HepG2 (cell line): ENCODE results near the gene CLN6. TPM values are rescaled to one million over a fixed set of nuclear protein-coding genes. Genes with fewer than 3 reads are reported as not detected.

Experiments used
- ARNT2 ChIP-seq: sonication (generic); formaldehyde crosslinking; IDR thresholded peaks from 2 replicates; pipeline ENCODE4 v1.8.0; 2022; ENCODE audit warnings: mild to moderate bottlenecking, low read depth, missing genetic modification reagents, moderate library complexity
- CBX5 ChIP-seq: sonication (generic); formaldehyde crosslinking; IDR thresholded peaks from 2 replicates; pipeline ENCODE4 v1.4.0; 2020; ENCODE audit warnings: missing genetic modification reagents, borderline replicate concordance
- EP300 ChIP-seq, 3 experiments: sonication (generic) in 1 of 3; formaldehyde crosslinking in 1 of 3; IDR thresholded peaks; 2 replicates each; pipeline versions ENCODE4 v1.5.1 to v1.6.1; 2011 to 2020; ENCODE audit warnings: low read depth in 2 of 3, low read length in 2 of 3, borderline replicate concordance in 1 of 3, improper control_type of control experiment in 1 of 3, mild to moderate bottlenecking in 1 of 3, missing genetic modification reagents in 1 of 3, moderate library complexity in 1 of 3
- FOXK1 ChIP-seq: sonication (generic); formaldehyde crosslinking; IDR thresholded peaks from 2 replicates; pipeline ENCODE4 v1.4.0; 2020; ENCODE audit warnings: low read depth, missing genetic modification reagents, borderline replicate concordance
- HNF4A ChIP-seq: sonication (generic); formaldehyde crosslinking; IDR thresholded peaks from 2 replicates; pipeline ENCODE4 v1.4.0; 2020; ENCODE audit warnings: missing genetic modification reagents
- MEIS1 ChIP-seq: sonication (generic); formaldehyde crosslinking; IDR thresholded peaks from 2 replicates; pipeline ENCODE4 v1.9.0; 2021; ENCODE audit warnings: mild to moderate bottlenecking, missing genetic modification reagents, moderate library complexity, borderline replicate concordance
- NRL ChIP-seq: sonication (generic); formaldehyde crosslinking; IDR thresholded peaks from 2 replicates; pipeline ENCODE4 v1.5.0; 2020; ENCODE audit warnings: missing genetic modification reagents, mild to moderate bottlenecking, moderate library complexity, borderline replicate concordance
- SOX5 ChIP-seq: IDR thresholded peaks from 2 replicates; pipeline ENCODE4 v1.6.1; 2016; ENCODE audit warnings: borderline replicate concordance
- ZIK1 ChIP-seq: sonication (generic); formaldehyde crosslinking; IDR thresholded peaks from 2 replicates; pipeline ENCODE4 v1.5.0; 2020; ENCODE audit warnings: mild to moderate bottlenecking, low read depth, missing genetic modification reagents, borderline replicate concordance
- ZNF577 ChIP-seq: sonication (generic); formaldehyde crosslinking; IDR thresholded peaks from 2 replicates; pipeline ENCODE4 v1.4.0; 2020; ENCODE audit warnings: mild to moderate bottlenecking, low read depth, missing genetic modification reagents, borderline replicate concordance
- ZNF792 ChIP-seq: IDR thresholded peaks from 2 replicates; pipeline ENCODE4 v1.6.1; 2016
- polyA plus RNA-seq, 8 experiments: library from polyadenylated mRNA; depleted of rRNA in 3 of 8; stranded (reverse) in 7 of 8; unstranded in 1 of 8; fragments of >200 nt; fragmentation: Illumina TruSeq in 4 of 8; extraction: Trizol in 4 of 8; gene quantifications; 2 replicates each; pipeline versions ENCODE4 v1.2.1 to v1.2.3, GENCODE V29; 2011 to 2016; ENCODE audit warnings: low read depth in 4 of 8, missing spikeins in 1 of 8, mixed read lengths in 1 of 8; ENCODE audit not compliant: insufficient read depth in 1 of 8
- total RNA-seq, 5 experiments: library from RNA; depleted of rRNA; stranded (reverse); fragments of >200 nt; fragmentation: Illumina TruSeq; extraction: Trizol; gene quantifications; 2 replicates each; pipeline ENCODE4 v1.2.3, GENCODE V29; 2016; ENCODE audit warnings: low read depth in 1 of 5
- TF ChIP-seq, protein P1 (sequence below): sonication (generic); formaldehyde crosslinking; IDR thresholded peaks from 2 replicates; pipeline ENCODE4 v1.4.0; 2020; ENCODE audit warnings: missing genetic modification reagents, borderline replicate concordance
- TF ChIP-seq, protein P2 (sequence below): sonication (generic); formaldehyde crosslinking; IDR thresholded peaks from 2 replicates; pipeline ENCODE4 v1.4.0; 2020; ENCODE audit warnings: missing genetic modification reagents
- TF ChIP-seq, protein P3 (sequence below): sonication (generic); formaldehyde crosslinking; IDR thresholded peaks from 2 replicates; pipeline ENCODE4 v1.4.0; 2020; ENCODE audit warnings: missing genetic modification reagents, borderline replicate concordance
- TF ChIP-seq, protein P4 (sequence below): IDR thresholded peaks from 2 replicates; pipeline ENCODE4 v1.6.1; 2016; ENCODE audit warnings: control low read depth
- TF ChIP-seq, protein P5 (sequence below): sonication (generic); formaldehyde crosslinking; IDR thresholded peaks from 2 replicates; pipeline ENCODE4 v1.4.0; 2020; ENCODE audit warnings: missing genetic modification reagents

The CLN6 gene
- total and polyA plus RNA-seq, 2 of the 13 experiments (the other 11 are each of a cell fraction or from before 2014, with no cell fraction given) = 24.9 to 27.1 TPM

DNA sequence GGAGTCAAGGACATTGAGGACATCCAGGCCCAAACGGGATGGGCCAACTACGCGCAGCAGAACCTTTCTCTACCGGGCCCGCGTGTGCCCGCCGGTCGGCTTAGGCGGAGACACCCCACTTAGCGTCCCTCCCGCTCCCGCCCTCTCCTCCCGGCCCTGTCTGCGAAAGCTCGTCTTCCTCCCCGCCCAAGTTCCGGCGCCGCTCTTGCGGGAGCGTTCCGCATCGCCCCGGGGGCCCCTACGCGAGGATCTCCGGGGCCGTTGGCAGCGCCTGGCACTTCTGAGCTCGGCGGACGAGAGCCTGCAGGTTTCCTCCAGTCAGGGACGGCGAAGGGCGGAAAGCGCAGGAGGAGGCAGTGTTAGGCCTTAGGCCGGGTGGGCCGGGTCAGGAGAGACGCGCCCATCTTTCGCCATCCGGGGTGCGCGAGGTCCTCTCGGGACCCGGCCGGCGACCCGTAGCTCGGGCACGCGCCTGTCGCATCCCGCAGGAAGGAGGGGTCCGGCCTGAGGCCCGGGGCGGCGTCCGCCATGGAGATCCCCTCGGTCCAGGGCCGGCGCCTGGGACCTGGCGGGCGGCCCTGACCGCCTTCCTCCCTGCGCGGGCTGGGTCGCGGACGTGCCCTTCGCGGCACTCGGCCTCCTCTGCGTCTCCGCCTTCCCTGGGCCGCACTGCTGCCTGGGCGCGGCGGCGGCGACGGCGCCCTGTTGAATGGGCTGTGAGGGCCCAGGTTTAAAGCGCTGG is 48.2 kb upstream of the CLN6 start, which contains the start of gene FEM1B (continued):
- TF ChIP-seq, protein P1, sequence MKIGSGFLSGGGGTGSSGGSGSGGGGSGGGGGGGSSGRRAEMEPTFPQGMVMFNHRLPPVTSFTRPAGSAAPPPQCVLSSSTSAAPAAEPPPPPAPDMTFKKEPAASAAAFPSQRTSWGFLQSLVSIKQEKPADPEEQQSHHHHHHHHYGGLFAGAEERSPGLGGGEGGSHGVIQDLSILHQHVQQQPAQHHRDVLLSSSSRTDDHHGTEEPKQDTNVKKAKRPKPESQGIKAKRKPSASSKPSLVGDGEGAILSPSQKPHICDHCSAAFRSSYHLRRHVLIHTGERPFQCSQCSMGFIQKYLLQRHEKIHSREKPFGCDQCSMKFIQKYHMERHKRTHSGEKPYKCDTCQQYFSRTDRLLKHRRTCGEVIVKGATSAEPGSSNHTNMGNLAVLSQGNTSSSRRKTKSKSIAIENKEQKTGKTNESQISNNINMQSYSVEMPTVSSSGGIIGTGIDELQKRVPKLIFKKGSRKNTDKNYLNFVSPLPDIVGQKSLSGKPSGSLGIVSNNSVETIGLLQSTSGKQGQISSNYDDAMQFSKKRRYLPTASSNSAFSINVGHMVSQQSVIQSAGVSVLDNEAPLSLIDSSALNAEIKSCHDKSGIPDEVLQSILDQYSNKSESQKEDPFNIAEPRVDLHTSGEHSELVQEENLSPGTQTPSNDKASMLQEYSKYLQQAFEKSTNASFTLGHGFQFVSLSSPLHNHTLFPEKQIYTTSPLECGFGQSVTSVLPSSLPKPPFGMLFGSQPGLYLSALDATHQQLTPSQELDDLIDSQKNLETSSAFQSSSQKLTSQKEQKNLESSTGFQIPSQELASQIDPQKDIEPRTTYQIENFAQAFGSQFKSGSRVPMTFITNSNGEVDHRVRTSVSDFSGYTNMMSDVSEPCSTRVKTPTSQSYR (CRISPR knock-in tag) = peak; percentile 46
- TF ChIP-seq MEIS1 (CRISPR knock-in tag) (no peak; the same call in 1 of the 2 replicates), EP300 (IDR thresholded peaks at IDR 0.05; ENCODE audit: low read depth in 2 of 2, low read length in 2 of 2) (peak; percentile 27 to 54; a peak in 1 of 4 replicates), EP300 (CRISPR knock-in tag; IDR thresholded peaks at IDR 0.05; ENCODE audit: borderline replicate concordance) (0 out of 2 replicates have a peak, but pooled peaks have one; percentile 21), ARNT2 (CRISPR knock-in tag) (peak; percentile 90), ZNF792 (CRISPR knock-in tag) (peak; percentile 72; the same call in 1 of the 2 replicates), ZIK1 (CRISPR knock-in tag) (0 out of 2 replicates have a peak, but pooled peaks have one; percentile 42), HNF4A (CRISPR knock-in tag) (0 out of 2 replicates have a peak, but pooled peaks have one; percentile 57), ZNF577 (CRISPR knock-in tag) (no peak), SOX5 (CRISPR knock-in tag) (0 out of 2 replicates have a peak, but pooled peaks have one; percentile 12), NRL (peak; percentile 88), CBX5 (CRISPR knock-in tag) (peak; percentile 92; the same call in 1 of the 2 replicates), FOXK1 (CRISPR knock-in tag) (peak; percentile 81; the same call in 1 of the 2 replicates)
- TF ChIP-seq, protein P2, sequence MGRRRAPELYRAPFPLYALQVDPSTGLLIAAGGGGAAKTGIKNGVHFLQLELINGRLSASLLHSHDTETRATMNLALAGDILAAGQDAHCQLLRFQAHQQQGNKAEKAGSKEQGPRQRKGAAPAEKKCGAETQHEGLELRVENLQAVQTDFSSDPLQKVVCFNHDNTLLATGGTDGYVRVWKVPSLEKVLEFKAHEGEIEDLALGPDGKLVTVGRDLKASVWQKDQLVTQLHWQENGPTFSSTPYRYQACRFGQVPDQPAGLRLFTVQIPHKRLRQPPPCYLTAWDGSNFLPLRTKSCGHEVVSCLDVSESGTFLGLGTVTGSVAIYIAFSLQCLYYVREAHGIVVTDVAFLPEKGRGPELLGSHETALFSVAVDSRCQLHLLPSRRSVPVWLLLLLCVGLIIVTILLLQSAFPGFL (CRISPR knock-in tag) = no peak
- TF ChIP-seq, protein P3, sequence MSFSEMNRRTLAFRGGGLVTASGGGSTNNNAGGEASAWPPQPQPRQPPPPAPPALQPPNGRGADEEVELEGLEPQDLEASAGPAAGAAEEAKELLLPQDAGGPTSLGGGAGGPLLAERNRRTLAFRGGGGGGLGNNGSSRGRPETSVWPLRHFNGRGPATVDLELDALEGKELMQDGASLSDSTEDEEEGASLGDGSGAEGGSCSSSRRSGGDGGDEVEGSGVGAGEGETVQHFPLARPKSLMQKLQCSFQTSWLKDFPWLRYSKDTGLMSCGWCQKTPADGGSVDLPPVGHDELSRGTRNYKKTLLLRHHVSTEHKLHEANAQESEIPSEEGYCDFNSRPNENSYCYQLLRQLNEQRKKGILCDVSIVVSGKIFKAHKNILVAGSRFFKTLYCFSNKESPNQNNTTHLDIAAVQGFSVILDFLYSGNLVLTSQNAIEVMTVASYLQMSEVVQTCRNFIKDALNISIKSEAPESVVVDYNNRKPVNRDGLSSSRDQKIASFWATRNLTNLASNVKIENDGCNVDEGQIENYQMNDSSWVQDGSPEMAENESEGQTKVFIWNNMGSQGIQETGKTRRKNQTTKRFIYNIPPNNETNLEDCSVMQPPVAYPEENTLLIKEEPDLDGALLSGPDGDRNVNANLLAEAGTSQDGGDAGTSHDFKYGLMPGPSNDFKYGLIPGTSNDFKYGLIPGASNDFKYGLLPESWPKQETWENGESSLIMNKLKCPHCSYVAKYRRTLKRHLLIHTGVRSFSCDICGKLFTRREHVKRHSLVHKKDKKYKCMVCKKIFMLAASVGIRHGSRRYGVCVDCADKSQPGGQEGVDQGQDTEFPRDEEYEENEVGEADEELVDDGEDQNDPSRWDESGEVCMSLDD = 0 out of 2 replicates have a peak, but pooled peaks have one; percentile 10
- TF ChIP-seq, protein P4, sequence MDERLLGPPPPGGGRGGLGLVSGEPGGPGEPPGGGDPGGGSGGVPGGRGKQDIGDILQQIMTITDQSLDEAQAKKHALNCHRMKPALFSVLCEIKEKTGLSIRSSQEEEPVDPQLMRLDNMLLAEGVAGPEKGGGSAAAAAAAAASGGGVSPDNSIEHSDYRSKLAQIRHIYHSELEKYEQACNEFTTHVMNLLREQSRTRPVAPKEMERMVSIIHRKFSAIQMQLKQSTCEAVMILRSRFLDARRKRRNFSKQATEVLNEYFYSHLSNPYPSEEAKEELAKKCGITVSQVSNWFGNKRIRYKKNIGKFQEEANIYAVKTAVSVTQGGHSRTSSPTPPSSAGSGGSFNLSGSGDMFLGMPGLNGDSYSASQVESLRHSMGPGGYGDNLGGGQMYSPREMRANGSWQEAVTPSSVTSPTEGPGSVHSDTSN (CRISPR knock-in tag) = no peak
- TF ChIP-seq, protein P5, sequence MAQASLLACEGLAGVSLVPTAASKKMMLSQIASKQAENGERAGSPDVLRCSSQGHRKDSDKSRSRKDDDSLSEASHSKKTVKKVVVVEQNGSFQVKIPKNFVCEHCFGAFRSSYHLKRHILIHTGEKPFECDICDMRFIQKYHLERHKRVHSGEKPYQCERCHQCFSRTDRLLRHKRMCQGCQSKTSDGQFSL = 0 out of 2 replicates have a peak, but pooled peaks have one; percentile 70
